Activated CD4-positive, alpha-beta T cell treated with anti-CD3 and anti-CD28 coated beads, Interleukin-2, Interleukin-6, amounts not matched to agents 100 ng/mL and 50 ng/mL, durations not matched to agents 16 hours and 8 hours (primary cell): ENCODE measurements around the gene DHX8.
A peak's percentile ranks its signal among the peaks of the same experiment; 100 is the strongest.

Experiments used
- DNase-seq: peaks from one replicate; pipeline ENCODE4 v3.0.0-alpha.2; 2020

DHX8 gene

GRCh38 chr17:43526886-43527648 lies 43.3 kb downstream of the DHX8 start:
- no peak for DNase-seq

- no peak for DNase-seq
These were observed 44.7 kb downstream of the DHX8 start for GRCh38 chr17:43528319-43528987.

GRCh38 chr17:43528988-43529814 lies 45.4 kb downstream of the DHX8 start:
- no peak for DNase-seq

GRCh38 chr17:43529947-43530287 lies 46.1 kb downstream of the DHX8 start:
- no peak for DNase-seq

GRCh38 chr17:43530288-43531081 lies 46.7 kb downstream of the DHX8 start:
- no peak for DNase-seq

GRCh38 chr17:43531082-43531378 lies 47.3 kb downstream of the DHX8 start:
- no peak for DNase-seq

- no peak for DNase-seq
These were observed 48.2 kb downstream of the DHX8 start for GRCh38 chr17:43531955-43532354.

GRCh38 chr17:43532581-43532980 lies 48.8 kb downstream of the DHX8 start:
- DNase-seq = no peak

- no peak for DNase-seq
These were observed 49.9 kb downstream of the DHX8 start for GRCh38 chr17:43533699-43534098.

- no peak for DNase-seq
These were observed 51.1 kb downstream of the DHX8 start for GRCh38 chr17:43534909-43535308.

GRCh38 chr17:43536236-43536992 lies 52.6 kb downstream of the DHX8 start:
- DNase-seq = no peak

- no peak for DNase-seq
These were observed 57.3 kb downstream of the DHX8 start for GRCh38 chr17:43540821-43541674.

GRCh38 chr17:43542859-43543258 lies 59.1 kb downstream of the DHX8 start:
- DNase-seq = no peak

- no peak for DNase-seq
These were observed 59.5 kb downstream of the DHX8 start for GRCh38 chr17:43543300-43543699.

- DNase-seq = no peak
These were observed 60.2 kb downstream of the DHX8 start for GRCh38 chr17:43543771-43544575.

GRCh38 chr17:43545383-43545632 lies 61.5 kb downstream of the DHX8 start:
- no peak for DNase-seq

GRCh38 chr17:43546319-43547188 lies 62.8 kb downstream of the DHX8 start, which contains the start of gene ETV4:
Gene ETV4, minus strand, starts transcription at chr17:43546340. Its CDS starts 723 bp downstream, at chr17:43545617.
- peak; percentile 96 for DNase-seq

GRCh38 chr17:43547189-43547550 lies 63.4 kb downstream of the DHX8 start:
- no peak for DNase-seq

GRCh38 chr17:43547659-43548256 lies 64.0 kb downstream of the DHX8 start:
- no peak for DNase-seq
